PC-9 (cell line): ENCODE results near the gene SPSB3. TPM values are rescaled to one million over a fixed set of nuclear protein-coding genes. Genes with fewer than 3 reads are reported as not detected.

Source experiments
- BruUV-seq: library from RNA; stranded (reverse); fragments of 400-500 nt; replicated peaks from 2 replicates; lab custom pipeline; 2021; lab: Mats Ljungman, UMichigan
- CTCF ChIA-PET: fragments of 300-600 bp; sonication (Branson Sonifier 250); formaldehyde crosslinking; loops from one replicate; lab custom pipeline; 2022; ENCODE audit warnings: antibody characterized with exemption; lab: Charles Lee
- POLR2A ChIA-PET: fragments of 300-600 bp; sonication (Branson Sonifier 250); formaldehyde crosslinking; loops from one replicate; lab custom pipeline; 2022; ENCODE audit warnings: antibody characterized with exemption; ENCODE audit not compliant: unreplicated experiment; lab: Charles Lee
- DNase-seq, 2 experiments: peaks; one replicate each; pipeline versions ENCODE4 v3.0.0 to v3.0.0-alpha.2; 2015 to 2022; ENCODE audit warnings: mixed read lengths in 1 of 2
- H2AFZ ChIP-seq: fragments of 200-600 bp; sonication (generic); 2 replicates; pipeline ENCODE4 v1.8.1; 2017; ENCODE audit warnings: antibody characterized with exemption
- H3F3A ChIP-seq: fragments of 200-600 bp; sonication (generic); 2 replicates; pipeline ENCODE4 v1.8.1; 2017; ENCODE audit warnings: antibody characterized with exemption, mild to moderate bottlenecking, low read depth; ENCODE audit not compliant: insufficient read depth
- H3K27ac ChIP-seq: fragments of 200-600 bp; sonication (generic); 2 replicates; pipeline ENCODE4 v1.6.1; 2016; ENCODE audit warnings: mixed run types
- H3K27me3 ChIP-seq: fragments of 200-600 bp; sonication (generic); 2 replicates; pipeline ENCODE4 v1.6.1; 2016; ENCODE audit warnings: low read depth, mixed run types; ENCODE audit not compliant: insufficient read depth
- H3K36me3 ChIP-seq: fragments of 200-600 bp; sonication (generic); 2 replicates; pipeline ENCODE4 v1.6.1; 2016; ENCODE audit warnings: low read depth, mixed run types
- H3K4me1 ChIP-seq: fragments of 200-600 bp; sonication (generic); replicated peaks from 2 replicates; pipeline ENCODE4 v1.6.1; 2016; ENCODE audit warnings: mixed run types; ENCODE audit not compliant: insufficient read depth
- H3K4me2 ChIP-seq: fragments of 200-600 bp; sonication (generic); 2 replicates; pipeline ENCODE4 v1.6.1; 2017; ENCODE audit warnings: mixed run types
- H3K4me3 ChIP-seq: fragments of 200-600 bp; sonication (generic); 2 replicates; pipeline ENCODE4 v1.6.1; 2016; ENCODE audit warnings: mixed run types
- H3K79me2 ChIP-seq: fragments of 200-600 bp; sonication (generic); 2 replicates; pipeline ENCODE4 v1.6.1; 2017; ENCODE audit warnings: low read depth, mixed run types
- H3K9me2 ChIP-seq: fragments of 200-600 bp; sonication (generic); 2 replicates; pipeline ENCODE4 v1.8.1; 2017; ENCODE audit warnings: mild to moderate bottlenecking; ENCODE audit not compliant: insufficient read depth
- H3K9me3 ChIP-seq: fragments of 200-600 bp; sonication (generic); 2 replicates; pipeline ENCODE4 v1.8.1; 2016; ENCODE audit warnings: low read depth; ENCODE audit not compliant: insufficient read depth
- H4K20me1 ChIP-seq: fragments of 200-600 bp; sonication (generic); 2 replicates; pipeline ENCODE4 v1.8.1; 2017; ENCODE audit not compliant: insufficient read depth
- CTCF ChIP-seq: fragments of 200-600 bp; sonication (generic); conservative IDR thresholded peaks from 2 replicates; pipeline ENCODE4 v1.6.1; 2017; ENCODE audit warnings: mixed run types, antibody characterized with exemption, mild to moderate bottlenecking, moderate library complexity
- EZH2 ChIP-seq: fragments of 200-600 bp; sonication (generic); IDR thresholded peaks from 2 replicates; pipeline ENCODE4 v1.8.0; 2017; ENCODE audit warnings: antibody characterized with exemption, low read depth
- intact Hi-C: fragments of 100-400 bp; cut with micrococcal nuclease; formaldehyde crosslinking; loops from one replicate; pipeline ENCODE4 v1.10.0; 2022; ENCODE audit not compliant: unreplicated experiment
- total RNA-seq: library from RNA; stranded (reverse); gene quantifications from 2 replicates; pipeline ENCODE4 v1.2.3, GENCODE V29; 2021

The SPSB3 gene
- total RNA-seq, 1 experiment from 2014 or later = 58.2 TPM

GRCh38 chr16:1779741-1780676 lies 2.4 kb downstream of the SPSB3 start:
- intact Hi-C loops = loop anchor here (5.0 kb wide), 2 partner anchors 162 to 372 kb away; partner anchors contain the start of gene MSRB1
- ChIA-PET CTCF (interaction anchor here (0.6 kb wide), 1 partner anchor 102 kb away, joined by 4 read pairs; the partner anchor contains the start of gene JPT2), POLR2A (interaction anchor here (0.6 kb wide), 1 partner anchor 129 kb away, joined by 3 read pairs; no protein-coding TSS in a partner anchor)
- DNase-seq = no peak
- Histone ChIP-seq H3K9me2 (no peaks in the 10 kb centered on the region), H3K4me1 (peaks cover 17% of the 10 kb centered on the region), H3K27me3 (no peaks in the 10 kb centered on the region), H3K4me3 (peak overlapping the region; percentile 21; the same call in 1 of the 2 replicates), H3K79me2 (peaks cover 48% of the 10 kb centered on the region), H3K9me3 (no peaks in the 10 kb centered on the region), H3K4me2 (no peak overlapping the region), H4K20me1 (peaks cover 42% of the 10 kb centered on the region), H3K36me3 (0 out of 2 replicates have a peak, but pooled peaks cover 8% of the 10 kb centered on the region), H2AFZ (no peak overlapping the region), H3F3A (peaks cover 29% of the 10 kb centered on the region), H3K27ac (no peak overlapping the region)
- BruUV-seq = no TSS peak
- TF ChIP-seq CTCF (no peak), EZH2 (no peak)

- intact Hi-C loops = no loop called here
- Histone ChIP-seq H3K9me2 (no peaks in the 10 kb centered on the region), H3K27ac (no peak overlapping the region), H3K4me1 (peaks cover 24% of the 10 kb centered on the region), H3K27me3 (no peaks in the 10 kb centered on the region), H2AFZ (no peak overlapping the region), H3K4me3 (no peak overlapping the region), H3K36me3 (0 out of 2 replicates have a peak, but pooled peaks cover 8% of the 10 kb centered on the region), H4K20me1 (peaks cover 48% of the 10 kb centered on the region), H3K79me2 (peaks cover 48% of the 10 kb centered on the region), H3K4me2 (no peak overlapping the region), H3K9me3 (no peaks in the 10 kb centered on the region), H3F3A (peaks cover 33% of the 10 kb centered on the region)
- no TSS peak for BruUV-seq
- DNase-seq = no peak
- no peak for TF ChIP-seq EZH2
- TF ChIP-seq CTCF = no peak
- CTCF ChIA-PET = no interaction called here
- POLR2A ChIA-PET = no interaction called here
These were observed 3.1 kb downstream of the SPSB3 start for GRCh38 chr16:1779234-1779701.
